Loucy (cell line): ENCODE data around the gene MSANTD2.

Source experiments
- H2AFZ ChIP-seq: fragments of 200-600 bp; sonication (generic); 2 replicates; pipeline ENCODE4 v1.6.0; 2016; ENCODE audit warnings: antibody characterized with exemption, mild to moderate bottlenecking, low read length, moderate library complexity
- H3F3A ChIP-seq: fragments of 200-600 bp; 2 replicates; pipeline ENCODE4 v1.6.0; 2016; ENCODE audit warnings: antibody characterized with exemption, low read depth, mild to moderate bottlenecking
- H3K27me3 ChIP-seq: fragments of 200-600 bp; sonication (generic); 2 replicates; pipeline ENCODE4 v1.6.1; 2014; ENCODE audit warnings: low read length, mild to moderate bottlenecking; ENCODE audit not compliant: insufficient read depth, poor library complexity, severe bottlenecking
- H3K36me3 ChIP-seq: fragments of 200-600 bp; sonication (generic); 2 replicates; pipeline ENCODE4 v1.6.1; 2016; ENCODE audit warnings: low read length; ENCODE audit not compliant: insufficient read depth
- H3K4me1 ChIP-seq: fragments of 200-600 bp; sonication (generic); 2 replicates; pipeline ENCODE4 v1.5.1; 2014; ENCODE audit warnings: low read length, mild to moderate bottlenecking; ENCODE audit not compliant: insufficient read depth, poor library complexity, severe bottlenecking
- H3K4me2 ChIP-seq: fragments of 200-600 bp; sonication (generic); 2 replicates; pipeline ENCODE4 v1.6.0; 2014; ENCODE audit warnings: antibody characterized with exemption, low read length, low read depth, mild to moderate bottlenecking; ENCODE audit not compliant: poor library complexity, severe bottlenecking
- H3K4me3 ChIP-seq: fragments of 200-600 bp; sonication (generic); 2 replicates; pipeline ENCODE4 v1.5.1; 2014; ENCODE audit warnings: low read length, mild to moderate bottlenecking, mixed read lengths; ENCODE audit not compliant: poor library complexity, severe bottlenecking
- H3K79me2 ChIP-seq: fragments of 200-600 bp; sonication (generic); 2 replicates; pipeline ENCODE4 v1.6.1; 2014; ENCODE audit warnings: low read length; ENCODE audit not compliant: insufficient read depth
- H3K9ac ChIP-seq: fragments of 200-600 bp; sonication (generic); 2 replicates; pipeline ENCODE4 v1.6.0; 2014; ENCODE audit warnings: mild to moderate bottlenecking, low read depth, low read length, moderate library complexity; ENCODE audit not compliant: poor library complexity, severe bottlenecking
- H3K9me2 ChIP-seq: fragments of 200-600 bp; sonication (generic); replicated peaks from 2 replicates; pipeline ENCODE4 v1.6.1; 2016; ENCODE audit warnings: low read depth, low read length, mixed read lengths
- H3K9me3 ChIP-seq: fragments of 200-600 bp; sonication (generic); 2 replicates; pipeline ENCODE4 v1.6.1; 2014; ENCODE audit warnings: mild to moderate bottlenecking, antibody characterized with exemption, low read length, low read depth; ENCODE audit not compliant: insufficient read depth
- H4K20me1 ChIP-seq: fragments of 200-600 bp; sonication (generic); 2 replicates; pipeline ENCODE4 v1.6.0; 2014; ENCODE audit warnings: antibody characterized with exemption, low read length, mild to moderate bottlenecking; ENCODE audit not compliant: insufficient read depth, poor library complexity, severe bottlenecking
- CTCF ChIP-seq: fragments of 200-600 bp; sonication (generic); conservative IDR thresholded peaks from 2 replicates; pipeline ENCODE4 v1.5.1; 2014; ENCODE audit warnings: mild to moderate bottlenecking, antibody characterized with exemption, low read length
- EZH2phosphoT487 ChIP-seq: fragments of 200-600 bp; IDR thresholded peaks from 2 replicates; pipeline ENCODE4 v1.6.1; 2018; ENCODE audit warnings: antibody characterized with exemption, mild to moderate bottlenecking, moderate library complexity, borderline replicate concordance

Gene MSANTD2

GRCh38 chr11:124762624-124763155, 37.5 kb downstream of the MSANTD2 start:
- Histone ChIP-seq H3K36me3 (peaks cover 12% of the 10 kb centered on the region; the same call in 1 of the 2 replicates), H2AFZ (no peak overlapping the region), H3K79me2 (no peaks in the 10 kb centered on the region), H3K4me2 (no peak overlapping the region), H4K20me1 (no peaks in the 10 kb centered on the region), H3K9ac (no peak overlapping the region), H3K9me2 (no peaks in the 10 kb centered on the region), H3K4me3 (no peak overlapping the region), H3K9me3 (no peaks in the 10 kb centered on the region), H3F3A (no peaks in the 10 kb centered on the region), H3K27me3 (no peaks in the 10 kb centered on the region), H3K4me1 (no peaks in the 10 kb centered on the region)
- TF ChIP-seq EZH2phosphoT487 (no peak), CTCF (no peak)

GRCh38 chr11:124762105-124762623, 38.0 kb downstream of the MSANTD2 start, which contains the start of gene ESAM:
TSS of gene ESAM (minus strand) at chr11:124762290. CDS start at chr11:124762154, 136 bp downstream.
- Histone ChIP-seq H3K9me3 (no peaks in the 10 kb centered on the region), H2AFZ (no peak within 1 kb of the TSS), H3F3A (no peaks in the 10 kb centered on the region), H4K20me1 (no peaks in the 10 kb centered on the region), H3K4me3 (no peak within 1 kb of the TSS), H3K27me3 (no peaks in the 10 kb centered on the region), H3K4me2 (no peak within 1 kb of the TSS), H3K9ac (no peak within 1 kb of the TSS), H3K36me3 (peaks cover 7% of the 10 kb centered on the region; the same call in 1 of the 2 replicates), H3K9me2 (no peaks in the 10 kb centered on the region), H3K4me1 (no peaks in the 10 kb centered on the region), H3K79me2 (no peaks in the 10 kb centered on the region)
- TF ChIP-seq EZH2phosphoT487 (no peak), CTCF (no peak)

- Histone ChIP-seq H3K27me3 (no peaks in the 10 kb centered on the region), H2AFZ (no peak overlapping the region)
- TF ChIP-seq EZH2phosphoT487 = no peak
- TF ChIP-seq CTCF = no peak
Observed at GRCh38 chr11:124761301-124762104, 38.7 kb downstream of the MSANTD2 start.

More at GRCh38 chr11:124761301-124762104, 38.7 kb downstream of the MSANTD2 start:
- Histone ChIP-seq H3K4me3 (no peak overlapping the region), H4K20me1 (no peaks in the 10 kb centered on the region), H3K9me3 (no peaks in the 10 kb centered on the region), H3K9me2 (no peaks in the 10 kb centered on the region), H3F3A (no peaks in the 10 kb centered on the region), H3K4me1 (no peaks in the 10 kb centered on the region), H3K9ac (no peak overlapping the region), H3K4me2 (no peak overlapping the region), H3K36me3 (0 out of 2 replicates have a peak, but pooled peaks cover under 1% of the 10 kb centered on the region), H3K79me2 (no peaks in the 10 kb centered on the region)
